ENCODE measurements around the gene KRT77.

KRT77 gene

GRCh38 chr12:52726451-52726850 lies 23.1 kb upstream of the KRT77 start:
- DNase-seq (ENCODE audit: low spot score), result no peak
- H3K9ac ChIP-seq (ENCODE audit: low read depth, low read length, poor library complexity), result no peak overlapping the region
- no peak overlapping the region for H2BK15ac ChIP-seq (ENCODE audit: low read length)
- H4K8ac ChIP-seq (ENCODE audit: low read depth, low read length), result no peak overlapping the region
- H3K79me1 ChIP-seq (ENCODE audit: low read depth, low read length), result no peaks in the 10 kb centered on the region
- no peak overlapping the region for H2AK5ac ChIP-seq (ENCODE audit: low read depth, low read length)
- no peaks in the 10 kb centered on the region for H3K9me3 ChIP-seq (replicated peaks in 1 of 2; ENCODE audit: control insufficient read depth in 2 of 2, insufficient read depth in 1 of 2, low read depth in 1 of 2, low read length in 2 of 2)
- no peak overlapping the region for H4K91ac ChIP-seq (ENCODE audit: low read depth, low read length, poor library complexity)
- no peak overlapping the region for H3K27ac ChIP-seq (replicated peaks; ENCODE audit: low read length)
- H3K4me2 ChIP-seq (ENCODE audit: insufficient read depth, low read length, poor library complexity, severe bottlenecking), result no peak overlapping the region
- no peak overlapping the region for H2BK12ac ChIP-seq (ENCODE audit: low read length)
- H3K36me3 ChIP-seq (replicated peaks in 1 of 2; ENCODE audit: control insufficient read depth in 2 of 2, insufficient read depth in 2 of 2, low read length in 2 of 2), result no peaks in the 10 kb centered on the region
- H3K14ac ChIP-seq (ENCODE audit: low read length), result no peak overlapping the region
- WGBS, 2 donors (ENCODE audit: extremely low coverage in 2 of 2, insufficient read length in 2 of 2, insufficient replicate concordance in 1 of 2), result no CpG with 5 or more reads among the region's 2 CpGs
- no peak overlapping the region for H2BK5ac ChIP-seq (ENCODE audit: low read length)
- no peak overlapping the region for H3K23ac ChIP-seq (ENCODE audit: low read depth, low read length, poor library complexity)
- no peak overlapping the region for H3K4ac ChIP-seq (ENCODE audit: low read length)
- H2BK120ac ChIP-seq (ENCODE audit: low read depth, low read length), result no peak overlapping the region
- no peak overlapping the region for H3K18ac ChIP-seq (ENCODE audit: low read length)
- peaks cover 0 to 3% (median 0%) of the 10 kb centered on the region in 3 experiments for H3K27me3 ChIP-seq (ENCODE audit: control insufficient read depth in 3 of 3, insufficient read depth in 3 of 3, low read depth in 1 of 3, low read length in 3 of 3)
- no peak overlapping the region for H3K4me3 ChIP-seq (ENCODE audit: low read length in 2 of 2)
- H3K4me1 ChIP-seq (ENCODE audit: control insufficient read depth in 2 of 2, insufficient read depth in 1 of 2, low read depth in 1 of 2, low read length in 2 of 2), result no peaks in the 10 kb centered on the region
- H2AFZ ChIP-seq (ENCODE audit: low read length), result no peak overlapping the region

- no peaks in the 10 kb centered on the region for H3K9me3 ChIP-seq (replicated peaks in 1 of 2; ENCODE audit: control insufficient read depth in 2 of 2, insufficient read depth in 1 of 2, low read depth in 1 of 2, low read length in 2 of 2)
- H4K91ac ChIP-seq (ENCODE audit: low read depth, low read length, poor library complexity), result no peak overlapping the region
- no peak overlapping the region for H3K4me3 ChIP-seq (ENCODE audit: low read length in 2 of 2)
- H2AFZ ChIP-seq (ENCODE audit: low read length), result no peak overlapping the region
- H3K23ac ChIP-seq (ENCODE audit: low read depth, low read length, poor library complexity), result no peak overlapping the region
- H3K36me3 ChIP-seq (replicated peaks in 1 of 2; ENCODE audit: control insufficient read depth in 2 of 2, insufficient read depth in 2 of 2, low read length in 2 of 2), result no peaks in the 10 kb centered on the region
- H3K4ac ChIP-seq (ENCODE audit: low read length), result no peak overlapping the region
- H2BK120ac ChIP-seq (ENCODE audit: low read depth, low read length), result no peak overlapping the region
- H4K8ac ChIP-seq (ENCODE audit: low read depth, low read length), result no peak overlapping the region
- peak overlapping the region; percentile 10 for H3K14ac ChIP-seq (ENCODE audit: low read length)
- H3K4me1 ChIP-seq (ENCODE audit: control insufficient read depth in 2 of 2, insufficient read depth in 1 of 2, low read depth in 1 of 2, low read length in 2 of 2), result no peaks in the 10 kb centered on the region
- no peak overlapping the region for H3K27ac ChIP-seq (replicated peaks; ENCODE audit: low read length)
- no CpG with 5 or more reads among the region's 3 CpGs for WGBS, 2 donors (ENCODE audit: extremely low coverage in 2 of 2, insufficient read length in 2 of 2, insufficient replicate concordance in 1 of 2)
- DNase-seq (ENCODE audit: low spot score), result no peak
- H3K18ac ChIP-seq (ENCODE audit: low read length), result peak overlapping the region; percentile 6
- H2BK5ac ChIP-seq (ENCODE audit: low read length), result no peak overlapping the region
- H3K9ac ChIP-seq (ENCODE audit: low read depth, low read length, poor library complexity), result no peak overlapping the region
- H2BK12ac ChIP-seq (ENCODE audit: low read length), result no peak overlapping the region
- H2BK15ac ChIP-seq (ENCODE audit: low read length), result no peak overlapping the region
- H2AK5ac ChIP-seq (ENCODE audit: low read depth, low read length), result no peak overlapping the region
- H3K4me2 ChIP-seq (ENCODE audit: insufficient read depth, low read length, poor library complexity, severe bottlenecking), result no peak overlapping the region
- no peaks in the 10 kb centered on the region for H3K79me1 ChIP-seq (ENCODE audit: low read depth, low read length)
- H3K27me3 ChIP-seq (ENCODE audit: control insufficient read depth in 3 of 3, insufficient read depth in 3 of 3, low read depth in 1 of 3, low read length in 3 of 3), result peaks cover 0 to 2% (median 0%) of the 10 kb centered on the region in 3 experiments
These were observed 21.1 kb upstream of the KRT77 start for GRCh38 chr12:52724384-52724783.

DNA sequence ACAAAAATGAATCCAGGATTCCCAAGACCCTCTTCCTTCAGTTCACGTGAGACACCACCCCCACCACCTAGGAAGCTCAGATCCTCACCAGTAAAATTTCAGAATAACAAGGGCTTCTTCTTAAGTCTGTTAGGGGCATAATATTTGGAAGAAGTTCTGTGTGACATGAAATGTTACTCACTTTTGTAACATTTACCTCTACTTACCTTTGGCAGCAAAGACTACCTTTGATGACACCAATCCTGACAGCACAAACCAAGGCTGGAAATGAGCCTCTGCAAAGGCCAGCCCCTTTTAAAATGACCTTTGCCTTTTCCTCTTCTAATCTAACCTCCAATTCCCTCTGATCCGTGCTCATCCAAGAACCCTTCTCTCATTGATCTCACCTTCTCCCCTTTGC lies 19.4 kb upstream of the KRT77 start:
- H3K23ac ChIP-seq (ENCODE audit: low read depth, low read length, poor library complexity), result no peak overlapping the region
- no peak for DNase-seq (ENCODE audit: low spot score)
- no peaks in the 10 kb centered on the region for H3K9me3 ChIP-seq (replicated peaks in 1 of 2; ENCODE audit: control insufficient read depth in 2 of 2, insufficient read depth in 1 of 2, low read depth in 1 of 2, low read length in 2 of 2)
- H2BK5ac ChIP-seq (ENCODE audit: low read length), result no peak overlapping the region
- no peak overlapping the region for H3K4ac ChIP-seq (ENCODE audit: low read length)
- no peaks in the 10 kb centered on the region for H3K79me1 ChIP-seq (ENCODE audit: low read depth, low read length)
- no peak overlapping the region for H3K4me3 ChIP-seq (ENCODE audit: low read length in 2 of 2)
- no peak overlapping the region for H2BK15ac ChIP-seq (ENCODE audit: low read length)
- H3K4me1 ChIP-seq (ENCODE audit: control insufficient read depth in 2 of 2, insufficient read depth in 1 of 2, low read depth in 1 of 2, low read length in 2 of 2), result no peaks in the 10 kb centered on the region
- no peak overlapping the region for H3K18ac ChIP-seq (ENCODE audit: low read length)
- H4K91ac ChIP-seq (ENCODE audit: low read depth, low read length, poor library complexity), result no peak overlapping the region
- H2AFZ ChIP-seq (ENCODE audit: low read length), result no peak overlapping the region
- no peak overlapping the region for H4K8ac ChIP-seq (ENCODE audit: low read depth, low read length)
- H2BK120ac ChIP-seq (ENCODE audit: low read depth, low read length), result no peak overlapping the region
- H3K27ac ChIP-seq (replicated peaks; ENCODE audit: low read length), result no peak overlapping the region
- no peaks in the 10 kb centered on the region for H3K36me3 ChIP-seq (replicated peaks in 1 of 2; ENCODE audit: control insufficient read depth in 2 of 2, insufficient read depth in 2 of 2, low read length in 2 of 2)
- H3K4me2 ChIP-seq (ENCODE audit: insufficient read depth, low read length, poor library complexity, severe bottlenecking), result no peak overlapping the region
- no peak overlapping the region for H3K9ac ChIP-seq (ENCODE audit: low read depth, low read length, poor library complexity)
- H3K27me3 ChIP-seq (ENCODE audit: control insufficient read depth in 3 of 3, insufficient read depth in 3 of 3, low read depth in 1 of 3, low read length in 3 of 3), result peaks cover 0 to 9% (median 0%) of the 10 kb centered on the region in 3 experiments
- H2AK5ac ChIP-seq (ENCODE audit: low read depth, low read length), result no peak overlapping the region
- H2BK12ac ChIP-seq (ENCODE audit: low read length), result no peak overlapping the region
- no peak overlapping the region for H3K14ac ChIP-seq (ENCODE audit: low read length)
- no CpG with 5 or more reads among the region's 2 CpGs for WGBS, 2 donors (ENCODE audit: extremely low coverage in 2 of 2, insufficient read length in 2 of 2, insufficient replicate concordance in 1 of 2)

GRCh38 chr12:52721838-52722470 lies 18.6 kb upstream of the KRT77 start:
- Histone ChIP-seq H3K4me1 (ENCODE audit: control insufficient read depth in 2 of 2, insufficient read depth in 1 of 2, low read depth in 1 of 2, low read length in 2 of 2) (no peaks in the 10 kb centered on the region), H3K9ac (ENCODE audit: low read depth, low read length, poor library complexity) (no peak overlapping the region), H3K9me3 (replicated peaks in 1 of 2; ENCODE audit: control insufficient read depth in 2 of 2, insufficient read depth in 1 of 2, low read depth in 1 of 2, low read length in 2 of 2) (no peaks in the 10 kb centered on the region), H2BK15ac (ENCODE audit: low read length) (no peak overlapping the region), H3K4ac (ENCODE audit: low read length) (no peak overlapping the region), H3K23ac (ENCODE audit: low read depth, low read length, poor library complexity) (no peak overlapping the region), H2AFZ (ENCODE audit: low read length) (no peak overlapping the region), H3K79me1 (ENCODE audit: low read depth, low read length) (no peaks in the 10 kb centered on the region), H4K91ac (ENCODE audit: low read depth, low read length, poor library complexity) (no peak overlapping the region), H2BK5ac (ENCODE audit: low read length) (no peak overlapping the region), H3K27me3 (ENCODE audit: control insufficient read depth in 3 of 3, insufficient read depth in 3 of 3, low read depth in 1 of 3, low read length in 3 of 3) (peaks cover 0 to 16% (median 0%) of the 10 kb centered on the region in 3 experiments), H2BK120ac (ENCODE audit: low read depth, low read length) (no peak overlapping the region), H4K8ac (ENCODE audit: low read depth, low read length) (no peak overlapping the region), H3K27ac (replicated peaks; ENCODE audit: low read length) (no peak overlapping the region), H3K36me3 (replicated peaks in 1 of 2; ENCODE audit: control insufficient read depth in 2 of 2, insufficient read depth in 2 of 2, low read length in 2 of 2) (no peaks in the 10 kb centered on the region), H3K4me3 (ENCODE audit: low read length in 2 of 2) (peak overlapping the region in 1 of 2 donors; percentile 29), H3K4me2 (ENCODE audit: insufficient read depth, low read length, poor library complexity, severe bottlenecking) (no peak overlapping the region), H2AK5ac (ENCODE audit: low read depth, low read length) (no peak overlapping the region), H2BK12ac (ENCODE audit: low read length) (no peak overlapping the region), H3K14ac (ENCODE audit: low read length) (no peak overlapping the region), H3K18ac (ENCODE audit: low read length) (no peak overlapping the region)
- no CpG with 5 or more reads among the region's 3 CpGs for WGBS, 2 donors (ENCODE audit: extremely low coverage in 2 of 2, insufficient read length in 2 of 2, insufficient replicate concordance in 1 of 2)
- no peak for DNase-seq (ENCODE audit: low spot score)

All from neuronal stem cell (in vitro differentiated cells).